H1 (cell line): ENCODE data around the gene SRPK3.

Experiments used
- POLR2A ChIP-seq, 2 experiments: IDR thresholded peaks; 1 replicate in 1 of 2; 2 replicates in 1 of 2; pipeline ENCODE4 v1.6.1; 2011; ENCODE audit warnings: low read depth in 2 of 2, low read length in 2 of 2, mild to moderate bottlenecking in 2 of 2; ENCODE audit errors: control extremely low read depth in 1 of 2
- SUZ12 ChIP-seq: fragments of 200-600 bp; sonication (generic); IDR thresholded peaks from 2 replicates; pipeline ENCODE4 v1.6.1; 2012; ENCODE audit warnings: mild to moderate bottlenecking, inconsistent platforms, low read length, moderate library complexity, mixed read lengths
- TCF12 ChIP-seq: IDR thresholded peaks from 2 replicates; pipeline ENCODE4 v1.6.1; 2011; ENCODE audit warnings: low read depth, mild to moderate bottlenecking, low read length

GRCh38 chrX:153818571-153819383 is 37.9 kb downstream of the SRPK3 start:
- TF ChIP-seq TCF12 = no peak
- TF ChIP-seq POLR2A (IDR thresholded peaks at IDR 0.05; ENCODE audit: control extremely low read depth in 1 of 2, low read depth in 2 of 2, low read length in 2 of 2) = peak in 1 of 2 experiments; percentile 64; a peak in 2 of 3 replicates
- TF ChIP-seq SUZ12 = no peak
